ENCODE data around the gene SPA17. TPM values are rescaled to one million over a fixed set of nuclear protein-coding genes. Genes with fewer than 3 reads are reported as not detected.

Gene SPA17
- total RNA-seq, 2 donors from 2014 or later = 3.4 to 4.0 TPM

- DNase-seq (ENCODE audit: low spot score) = no peak
- intact Hi-C loops (cut with DNase I) = no loop called here
These were observed 42.9 kb downstream of the SPA17 start for GRCh38 chr11:124716591-124716990.

GRCh38 chr11:124717421-124717785, 43.7 kb downstream of the SPA17 start:
- DNase-seq (ENCODE audit: low spot score) = no peak
- intact Hi-C loops (cut with DNase I) = no loop called here

- peak; percentile 79 for DNase-seq (ENCODE audit: low spot score)
- intact Hi-C loops (cut with DNase I) = loop anchor here in 1 of 2 donors (1.0 kb wide), 1 partner anchor 46 kb away; no protein-coding TSS in a partner anchor
These were observed 44.3 kb downstream of the SPA17 start for GRCh38 chr11:124717786-124718651.

- no peak for DNase-seq (ENCODE audit: low spot score)
- intact Hi-C loops (cut with DNase I) = loop anchor here in 1 of 2 donors (1.0 kb wide), 1 partner anchor 46 kb away; no protein-coding TSS in a partner anchor
These were observed 45.1 kb downstream of the SPA17 start for GRCh38 chr11:124718801-124719200.

- no peak for DNase-seq (ENCODE audit: low spot score)
- intact Hi-C loops (cut with DNase I) = no loop called here
These were observed 45.8 kb downstream of the SPA17 start for GRCh38 chr11:124719534-124719933.

GRCh38 chr11:124722176-124722575, 48.5 kb downstream of the SPA17 start:
- no peak for DNase-seq (ENCODE audit: low spot score)
- intact Hi-C loops (cut with DNase I) = no loop called here

- DNase-seq (ENCODE audit: low spot score) = no peak
- intact Hi-C loops (cut with DNase I) = no loop called here
These were observed 51.4 kb downstream of the SPA17 start for GRCh38 chr11:124724979-124725718.

GRCh38 chr11:124725719-124726105, 52.0 kb downstream of the SPA17 start:
- intact Hi-C loops (cut with DNase I) = no loop called here
- no peak for DNase-seq (ENCODE audit: low spot score)

GRCh38 chr11:124727474-124727873, 53.8 kb downstream of the SPA17 start:
- no peak for DNase-seq (ENCODE audit: low spot score)
- intact Hi-C loops (cut with DNase I) = no loop called here

GRCh38 chr11:124728134-124728533, 54.4 kb downstream of the SPA17 start:
- no peak for DNase-seq (ENCODE audit: low spot score)

GRCh38 chr11:124729571-124729970, 55.9 kb downstream of the SPA17 start:
- no peak for DNase-seq (ENCODE audit: low spot score)
- intact Hi-C loops (cut with DNase I) = no loop called here

More at GRCh38 chr11:124728134-124728533, 54.4 kb downstream of the SPA17 start:
- intact Hi-C loops (cut with DNase I) = no loop called here

- intact Hi-C loops (cut with DNase I) = no loop called here
- DNase-seq (ENCODE audit: low spot score) = no peak
These were observed 58.5 kb downstream of the SPA17 start for GRCh38 chr11:124732230-124732629.

- DNase-seq (ENCODE audit: low spot score) = no peak
- intact Hi-C loops (cut with DNase I) = no loop called here
These were observed 63.0 kb downstream of the SPA17 start for GRCh38 chr11:124736736-124737135.

- intact Hi-C loops (cut with DNase I) = no loop called here
- DNase-seq (ENCODE audit: low spot score) = no peak
These were observed 64.1 kb downstream of the SPA17 start for GRCh38 chr11:124737638-124738305.

GRCh38 chr11:124738713-124739478, 65.2 kb downstream of the SPA17 start:
- DNase-seq (ENCODE audit: low spot score) = no peak
- intact Hi-C loops (cut with DNase I) = no loop called here

GRCh38 chr11:124739479-124740276, 66.0 kb downstream of the SPA17 start, which contains the start of gene NRGN:
NRGN (plus strand) TSS chr11:124739942; CDS start chr11:124740085, 143 bp downstream.
- DNase-seq (ENCODE audit: low spot score) = peak; percentile 97
- intact Hi-C loops (cut with DNase I) = no loop called here

GRCh38 chr11:124740277-124740882, 66.7 kb downstream of the SPA17 start:
- DNase-seq (ENCODE audit: low spot score) = no peak
- intact Hi-C loops (cut with DNase I) = no loop called here

- DNase-seq (ENCODE audit: low spot score) = no peak
- intact Hi-C loops (cut with DNase I) = no loop called here
These were observed 68.9 kb downstream of the SPA17 start for GRCh38 chr11:124742555-124742954.

Measured in posterior vena cava (tissue), 2 donors.